Endothelial cell of umbilical vein (primary cell): ENCODE measurements around the gene FSTL4. TPM values are rescaled to one million over a fixed set of nuclear protein-coding genes. Genes with fewer than 3 reads are reported as not detected.

Experiments used
- BruUV-seq: library from RNA; stranded (reverse); fragments of 400-500 nt; replicated peaks from 2 replicates; lab custom pipeline; 2021; lab: Mats Ljungman, UMichigan
- CTCF ChIA-PET: fragments of 300-600, 350-600 bp; sonication (Branson Sonifier 250); formaldehyde crosslinking; loops from one replicate; lab custom pipeline; 2021; ENCODE audit warnings: antibody characterized with exemption, inconsistent platforms; lab: Charles Lee
- POLR2A ChIA-PET: fragments of 300-600, 350-600 bp; sonication (Branson Sonifier 250); formaldehyde crosslinking; loops from one replicate; lab custom pipeline; 2021; ENCODE audit warnings: antibody characterized with exemption, inconsistent platforms; lab: Charles Lee
- DNase-seq: peaks from one replicate; pipeline ENCODE4 v3.0.0-alpha.2; 2011; ENCODE audit warnings: low read depth, low spot score
- FAIRE-seq: peaks from 2 replicates; lab custom pipeline; 2011; peaks lifted over from hg19 to GRCh38; lab: Jason Lieb, UNC
- H2AFZ ChIP-seq: 2 replicates; pipeline ENCODE4 v1.6.0; 2012; ENCODE audit warnings: low read depth, low read length, control low read depth, inconsistent platforms
- H3K27ac ChIP-seq: 2 replicates; pipeline ENCODE4 v1.5.1; 2011; ENCODE audit warnings: low read depth, mild to moderate bottlenecking, control low read depth, low read length, moderate library complexity; ENCODE audit not compliant: insufficient read depth
- H3K27me3 ChIP-seq, 2 experiments: 2 replicates each; pipeline versions ENCODE4 v1.6.0 to v1.6.1; 2011; ENCODE audit warnings: low read length in 2 of 2, mixed read lengths in 1 of 2; ENCODE audit not compliant: control insufficient read depth in 2 of 2, insufficient read depth in 2 of 2
- H3K36me3 ChIP-seq, 2 experiments: 2 replicates in 1 of 2; 3 replicates in 1 of 2; pipeline ENCODE4 v1.5.1; 2011; ENCODE audit warnings: low read length in 2 of 2, mild to moderate bottlenecking in 1 of 2, moderate library complexity in 1 of 2; ENCODE audit not compliant: control insufficient read depth in 2 of 2, insufficient read depth in 2 of 2; ENCODE audit errors: extremely low read depth in 1 of 2
- H3K4me1 ChIP-seq: 3 replicates; pipeline ENCODE4 v1.5.1; 2011; ENCODE audit warnings: mild to moderate bottlenecking, low read length; ENCODE audit not compliant: control insufficient read depth, insufficient read depth; ENCODE audit errors: extremely low read depth
- H3K4me2 ChIP-seq: 2 replicates; pipeline ENCODE4 v1.6.1; 2011; ENCODE audit warnings: low read length, control low read depth, mixed read lengths; ENCODE audit not compliant: insufficient read depth
- H3K4me3 ChIP-seq, 3 experiments: fragments of 200-600 bp in 1 of 3; sonication (generic), shearing (Covaris generic) in 1 of 3; replicated peaks in 1 of 3; 2 replicates each; pipeline ENCODE4 v1.5.1; 2011 to 2016; ENCODE audit warnings: control low read depth in 3 of 3, low read length in 3 of 3, mild to moderate bottlenecking in 2 of 3, inconsistent platforms in 1 of 3, low read depth in 1 of 3, moderate library complexity in 1 of 3; ENCODE audit not compliant: insufficient read depth in 1 of 3
- H3K79me2 ChIP-seq: 2 replicates; pipeline ENCODE4 v1.6.0; 2012; ENCODE audit warnings: low read length, inconsistent platforms; ENCODE audit not compliant: control insufficient read depth, insufficient read depth
- H3K9ac ChIP-seq: replicated peaks from 2 replicates; pipeline ENCODE3; 2011; ENCODE audit warnings: low read length, control low read depth; ENCODE audit not compliant: insufficient read depth; ENCODE audit errors: extremely low read depth
- H3K9me1 ChIP-seq: replicated peaks from 3 replicates; pipeline ENCODE4 v1.6.0; 2011; ENCODE audit warnings: mild to moderate bottlenecking, low read length; ENCODE audit not compliant: control insufficient read depth, insufficient read depth; ENCODE audit errors: extremely low read depth
- H3K9me3 ChIP-seq: replicated peaks from 2 replicates; pipeline ENCODE4 v1.5.1; 2012; ENCODE audit warnings: low read length, inconsistent platforms; ENCODE audit not compliant: control insufficient read depth, insufficient read depth
- H4K20me1 ChIP-seq: replicated peaks from 2 replicates; pipeline ENCODE3; 2011; ENCODE audit warnings: mild to moderate bottlenecking, low read length; ENCODE audit not compliant: control insufficient read depth, insufficient read depth; ENCODE audit errors: extremely low read depth
- EZH2 ChIP-seq: IDR thresholded peaks from 2 replicates; pipeline ENCODE4 v1.6.1; 2012; ENCODE audit warnings: borderline replicate concordance, low read depth, mild to moderate bottlenecking, moderate library complexity, low read length, inconsistent platforms; ENCODE audit not compliant: severe bottlenecking
- GATA2 ChIP-seq: IDR thresholded peaks from 2 replicates; pipeline ENCODE4 v1.7.0; 2011; ENCODE audit warnings: low read depth, mild to moderate bottlenecking, moderate library complexity, mixed read lengths, low read length; ENCODE audit not compliant: insufficient read length, insufficient read depth
- JUN ChIP-seq: IDR thresholded peaks from 2 replicates; pipeline ENCODE4 v1.6.1; 2011; ENCODE audit warnings: borderline replicate concordance, low read depth; ENCODE audit not compliant: insufficient read length, insufficient read depth
- MYC ChIP-seq: IDR thresholded peaks from one replicate; pipeline ENCODE4 v1.6.1; 2011; ENCODE audit warnings: mild to moderate bottlenecking, low read depth, low read length
- POLR2AphosphoS5 ChIP-seq: IDR thresholded peaks from 2 replicates; pipeline ENCODE4 v1.6.1; 2012; ENCODE audit warnings: low read depth, mild to moderate bottlenecking, control low read depth, low read length, moderate library complexity; ENCODE audit not compliant: insufficient read depth
- dilution Hi-C: fragments of 300-500 bp; cut with MboI; formaldehyde crosslinking; loops from one replicate; pipeline ENCODE4 v1.15.0; 2019; ENCODE audit warnings: low sequenced_read_pairs; ENCODE audit not compliant: extremely low pct_ligation_motif_present
- intact Hi-C: fragments of 100-400 bp; cut with micrococcal nuclease; formaldehyde crosslinking; loops from one replicate; pipeline ENCODE4 v1.10.0; 2022
- polyA plus RNA-seq, 4 experiments: library from polyadenylated mRNA; depleted of rRNA in 3 of 4; stranded (reverse) in 3 of 4; unstranded in 1 of 4; fragments of >200 nt; gene quantifications; 2 replicates each; pipeline versions ENCODE4 v1.2.1 to v1.2.3, GENCODE V29; 2011 to 2012; ENCODE audit warnings: missing spikeins in 1 of 4
- total RNA-seq: library from RNA; stranded (reverse); gene quantifications from 2 replicates; pipeline ENCODE4 v1.2.3, GENCODE V29; 2021
- TF ChIP-seq, protein P1 (sequence below): IDR thresholded peaks from 2 replicates; pipeline ENCODE4 v1.6.1; 2011; ENCODE audit not compliant: insufficient read depth, insufficient read length
- TF ChIP-seq, protein P2 (sequence below), 2 donors: IDR thresholded peaks; 1 replicate in 1 of 2; 2 replicates in 1 of 2; pipeline ENCODE4 v1.5.1; 2011; ENCODE audit warnings: low read length in 2 of 2, mild to moderate bottlenecking in 2 of 2, moderate library complexity in 2 of 2, control low read depth in 1 of 2, inconsistent platforms in 1 of 2, low read depth in 1 of 2; ENCODE audit not compliant: insufficient read depth in 1 of 2; ENCODE audit errors: extremely low read depth in 1 of 2

The FSTL4 gene
- total and polyA plus RNA-seq, 2 donors (not counting 3 experiments of a cell fraction or from before 2014, with no cell fraction given) = 0.18 TPM; not detected in 1

DNA sequence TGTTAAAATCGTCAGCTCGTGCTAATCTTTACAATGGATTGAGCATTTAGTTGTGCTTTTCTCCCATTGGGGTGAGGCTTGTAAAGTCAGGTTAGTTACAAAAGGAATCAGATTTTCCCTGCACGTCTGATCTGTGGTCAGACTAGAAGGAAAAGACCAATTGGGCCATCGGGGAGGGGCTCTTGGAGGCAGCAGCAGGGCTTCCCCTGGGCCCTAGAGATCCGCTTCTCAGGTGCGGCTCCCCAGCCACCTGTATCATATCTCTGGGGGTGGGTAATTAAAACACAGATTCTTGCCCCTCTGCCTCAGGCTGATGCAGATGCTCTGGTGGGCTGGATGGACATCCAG is 360.2 kb downstream of the FSTL4 start:
- H3K27ac ChIP-seq = no peak overlapping the region
- ChIA-PET POLR2A (no interaction called here), CTCF (interaction anchor here (1.5 kb wide), 1 partner anchor 144 kb away, joined by 3 read pairs; no protein-coding TSS in a partner anchor)
- no peak overlapping the region for H3K4me2 ChIP-seq
- no peak overlapping the region for H3K4me3 ChIP-seq
- TF ChIP-seq, protein P1, sequence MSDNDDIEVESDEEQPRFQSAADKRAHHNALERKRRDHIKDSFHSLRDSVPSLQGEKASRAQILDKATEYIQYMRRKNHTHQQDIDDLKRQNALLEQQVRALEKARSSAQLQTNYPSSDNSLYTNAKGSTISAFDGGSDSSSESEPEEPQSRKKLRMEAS = no peak
- TF ChIP-seq, protein P2, sequence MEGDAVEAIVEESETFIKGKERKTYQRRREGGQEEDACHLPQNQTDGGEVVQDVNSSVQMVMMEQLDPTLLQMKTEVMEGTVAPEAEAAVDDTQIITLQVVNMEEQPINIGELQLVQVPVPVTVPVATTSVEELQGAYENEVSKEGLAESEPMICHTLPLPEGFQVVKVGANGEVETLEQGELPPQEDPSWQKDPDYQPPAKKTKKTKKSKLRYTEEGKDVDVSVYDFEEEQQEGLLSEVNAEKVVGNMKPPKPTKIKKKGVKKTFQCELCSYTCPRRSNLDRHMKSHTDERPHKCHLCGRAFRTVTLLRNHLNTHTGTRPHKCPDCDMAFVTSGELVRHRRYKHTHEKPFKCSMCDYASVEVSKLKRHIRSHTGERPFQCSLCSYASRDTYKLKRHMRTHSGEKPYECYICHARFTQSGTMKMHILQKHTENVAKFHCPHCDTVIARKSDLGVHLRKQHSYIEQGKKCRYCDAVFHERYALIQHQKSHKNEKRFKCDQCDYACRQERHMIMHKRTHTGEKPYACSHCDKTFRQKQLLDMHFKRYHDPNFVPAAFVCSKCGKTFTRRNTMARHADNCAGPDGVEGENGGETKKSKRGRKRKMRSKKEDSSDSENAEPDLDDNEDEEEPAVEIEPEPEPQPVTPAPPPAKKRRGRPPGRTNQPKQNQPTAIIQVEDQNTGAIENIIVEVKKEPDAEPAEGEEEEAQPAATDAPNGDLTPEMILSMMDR (IDR thresholded peaks at IDR 0.05; ENCODE audit: extremely low read depth in 1 of 2, insufficient read depth in 1 of 2, low read depth in 1 of 2, low read length in 2 of 2) = no peak
- TF ChIP-seq EZH2 (no peak), POLR2AphosphoS5 (no peak), GATA2 (no peak), JUN (no peak), MYC (no peak)
- no peaks in the 10 kb centered on the region for H3K36me3 ChIP-seq
- no peaks in the 10 kb centered on the region for H3K4me1 ChIP-seq
- no peak overlapping the region for H2AFZ ChIP-seq
- H3K27me3 ChIP-seq = peaks cover 0 to 8% of the 10 kb centered on the region in 2 experiments
- dilution Hi-C loops = no loop called here
- H3K9me1 ChIP-seq = no peaks in the 10 kb centered on the region
- H4K20me1 ChIP-seq = no peaks in the 10 kb centered on the region
- H3K9ac ChIP-seq = no peak overlapping the region
- BruUV-seq = no TSS peak
- H3K79me2 ChIP-seq = no peaks in the 10 kb centered on the region
- DNase-seq (no peak), FAIRE-seq (no peak)
- H3K9me3 ChIP-seq = no peaks in the 10 kb centered on the region
- intact Hi-C loops = no loop called here
